ENCODE results near the gene MARCHF6. TPM values are rescaled to one million over a fixed set of nuclear protein-coding genes. Genes with fewer than 3 reads are reported as not detected.

The MARCHF6 gene
- total RNA-seq, 4 donors from 2014 or later = 99.0 to 153 (median 120) TPM

DNA sequence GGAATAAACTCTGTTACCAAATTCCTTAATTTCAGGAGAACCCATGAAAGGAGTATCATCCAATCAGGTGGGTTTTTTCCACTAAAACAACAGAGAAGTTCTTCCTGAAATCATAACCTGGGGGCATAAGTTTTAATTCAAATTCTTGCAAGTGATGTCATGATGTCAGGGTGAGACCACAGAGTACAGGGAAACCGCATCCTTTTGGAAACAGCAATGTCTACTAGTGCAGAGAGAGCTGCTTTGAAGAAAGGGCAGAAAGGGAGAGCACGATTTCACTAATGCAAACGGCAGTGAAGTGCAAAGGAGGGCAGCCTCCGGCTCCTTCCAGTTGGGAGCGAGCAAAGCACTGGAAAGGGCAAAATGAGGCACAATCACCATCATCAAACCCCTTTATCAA lies 25.2 kb upstream of the MARCHF6 start:
- DNase-seq (ENCODE audit: low spot score) = no peak
- no peak for TF ChIP-seq CTCF (IDR thresholded peaks at IDR 0.05)
- ATAC-seq (ENCODE audit: low FRiP score) = no peak

DNA sequence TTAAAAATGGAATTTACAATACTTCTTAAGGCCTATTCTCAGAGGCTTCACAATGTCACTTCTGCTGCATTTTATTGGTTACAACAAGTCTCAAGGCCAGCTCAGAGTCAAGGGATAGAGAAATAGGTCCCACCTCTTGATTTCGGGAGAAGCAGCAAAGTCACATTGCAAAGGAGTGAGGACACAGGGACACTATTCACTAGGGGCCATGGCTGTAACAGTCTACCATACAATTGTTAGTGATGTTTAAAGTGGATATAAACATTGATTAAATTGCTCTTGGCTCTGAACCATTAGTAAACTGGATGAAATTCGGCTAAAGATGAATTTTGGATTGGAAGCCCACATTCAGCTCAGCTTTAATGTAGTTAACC lies 24.1 kb upstream of the MARCHF6 start:
- DNase-seq (ENCODE audit: low spot score) (no peak), ATAC-seq (ENCODE audit: low FRiP score) (no peak)
- TF ChIP-seq CTCF (IDR thresholded peaks at IDR 0.05) = no peak

DNA sequence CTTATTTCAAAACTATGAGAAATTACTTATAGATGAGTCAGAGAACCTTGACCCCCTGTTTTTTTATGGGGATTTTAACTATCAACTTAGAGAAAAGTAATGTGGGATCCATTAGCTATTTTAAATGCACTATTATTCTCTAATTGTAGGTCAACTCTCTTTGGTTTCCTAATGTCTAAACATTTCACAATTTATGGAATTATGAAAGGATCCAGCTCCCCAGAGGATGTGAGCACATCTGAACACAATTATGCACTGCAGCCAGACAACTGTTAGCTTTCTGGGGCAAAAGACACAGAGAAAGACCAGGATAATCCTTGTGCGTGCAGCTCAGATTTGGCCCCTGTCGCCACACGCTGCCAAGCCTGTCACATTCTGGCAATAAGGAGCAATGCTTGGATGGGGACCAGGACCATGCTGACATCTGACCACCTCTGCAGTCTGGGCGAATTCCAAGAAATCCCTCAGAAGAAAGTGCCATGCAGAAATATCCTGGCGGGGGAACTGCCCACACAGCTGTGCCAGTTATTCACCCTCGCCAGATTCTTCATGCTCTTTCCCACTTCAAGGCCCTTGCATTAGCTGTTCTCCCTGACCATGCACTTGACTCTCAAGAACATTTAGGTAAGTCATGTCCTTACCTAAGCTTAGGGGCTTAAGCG lies 23.5 kb upstream of the MARCHF6 start:
- no peak for TF ChIP-seq CTCF (IDR thresholded peaks at IDR 0.05)
- DNase-seq (ENCODE audit: low spot score) (no peak), ATAC-seq (ENCODE audit: low FRiP score) (peak; percentile 72)

DNA sequence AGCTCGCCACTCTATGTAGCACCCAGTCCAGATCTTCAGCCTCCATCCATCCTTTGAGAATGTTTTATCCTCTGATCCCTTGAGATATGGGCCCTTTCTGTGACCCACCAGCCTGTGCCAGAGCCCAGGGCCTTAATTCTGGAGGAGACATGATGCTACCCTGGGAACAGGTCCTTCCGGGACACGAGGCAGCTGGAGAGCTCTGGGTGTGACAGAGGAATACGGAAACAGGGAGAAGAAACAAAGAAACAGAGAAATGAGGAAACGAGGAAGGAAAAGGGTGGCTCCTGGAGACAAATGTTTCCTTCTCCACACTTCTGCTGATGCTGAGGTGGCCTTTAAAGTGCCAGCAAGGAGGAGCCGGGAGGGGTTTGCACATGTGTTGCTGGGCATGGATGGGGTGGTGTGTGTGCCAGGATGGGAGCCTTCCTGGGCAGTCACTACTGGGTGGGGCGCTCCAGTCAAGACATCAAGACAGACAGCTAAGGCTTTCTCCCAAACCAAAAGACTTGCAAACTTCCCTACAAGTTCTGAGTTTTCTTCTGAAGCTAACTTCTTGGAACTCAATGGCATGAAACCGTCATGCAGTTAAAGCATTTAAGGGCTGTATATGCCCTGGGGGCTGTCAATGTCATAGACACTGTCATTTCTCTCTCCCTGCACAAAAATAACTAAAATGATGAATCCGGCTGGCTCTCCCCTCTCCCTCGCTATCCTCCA lies 22.8 kb upstream of the MARCHF6 start:
- peak; percentile 13 for ATAC-seq (ENCODE audit: low FRiP score)
- DNase-seq (ENCODE audit: low spot score) = no peak
- TF ChIP-seq CTCF (IDR thresholded peaks at IDR 0.05) = no peak

GRCh38 chr5:10331341-10331796 lies 22.1 kb upstream of the MARCHF6 start:
- DNase-seq (ENCODE audit: low spot score) = no peak
- ATAC-seq (ENCODE audit: low FRiP score) = no peak
- TF ChIP-seq CTCF (IDR thresholded peaks at IDR 0.05) = no peak

DNA sequence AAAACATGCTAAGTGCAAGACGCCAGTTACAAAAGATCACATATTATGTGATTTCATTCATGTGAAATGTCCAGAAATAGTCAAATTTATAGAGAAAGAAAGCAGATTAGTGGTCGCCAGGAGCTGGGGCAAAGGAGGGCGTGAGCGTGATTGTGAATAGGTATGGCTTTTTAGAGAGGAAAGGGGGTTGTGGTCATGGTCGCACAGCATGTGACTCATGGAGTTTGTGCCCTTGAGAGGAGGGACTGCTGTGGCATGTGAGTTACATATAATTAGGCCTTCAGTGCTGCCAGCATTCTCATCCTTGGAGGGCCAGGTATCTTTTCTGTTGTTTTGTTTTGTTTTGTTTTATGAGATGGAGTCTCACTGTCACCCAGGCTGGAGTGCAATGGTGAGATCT lies 21.2 kb upstream of the MARCHF6 start:
- DNase-seq (ENCODE audit: low spot score) (no peak), ATAC-seq (ENCODE audit: low FRiP score) (no peak)
- TF ChIP-seq CTCF (IDR thresholded peaks at IDR 0.05) = no peak
